Calu3 (cell line): Measurements from ENCODE around the gene DUSP18. TPM values are rescaled to one million over a fixed set of nuclear protein-coding genes. Genes with fewer than 3 reads are reported as not detected.

ENCODE experiments used
- BruUV-seq: library from RNA; stranded (reverse); fragments of 400-500 nt; replicated peaks from 2 replicates; lab custom pipeline; 2021; lab: Mats Ljungman, UMichigan
- CTCF ChIA-PET: fragments of 300-600 bp; sonication (Branson Sonifier 250); formaldehyde crosslinking; loops from one replicate; lab custom pipeline; 2022; ENCODE audit warnings: antibody characterized with exemption; lab: Charles Lee
- DNase-seq: peaks from one replicate; pipeline ENCODE4 v3.0.0; 2022
- H3K27ac Mint-ChIP-seq: one replicate; pipeline ENCODE4 v1.8.0; 2022; ENCODE audit warnings: mixed read lengths; ENCODE audit not compliant: unreplicated experiment
- H3K27me3 Mint-ChIP-seq: one replicate; pipeline ENCODE4 v1.8.0; 2022; ENCODE audit warnings: mixed read lengths; ENCODE audit not compliant: unreplicated experiment
- H3K36me3 Mint-ChIP-seq: one replicate; pipeline ENCODE4 v1.8.0; 2022; ENCODE audit warnings: mild to moderate bottlenecking, moderate library complexity, mixed read lengths; ENCODE audit not compliant: insufficient read depth, unreplicated experiment
- H3K4me1 Mint-ChIP-seq: one replicate; pipeline ENCODE4 v1.8.0; 2022; ENCODE audit warnings: mild to moderate bottlenecking, low read depth, mixed read lengths; ENCODE audit not compliant: unreplicated experiment
- H3K4me3 Mint-ChIP-seq: one replicate; pipeline ENCODE4 v1.8.0; 2022; ENCODE audit warnings: mild to moderate bottlenecking, low read depth, moderate library complexity, mixed read lengths; ENCODE audit not compliant: unreplicated experiment
- H3K9me3 Mint-ChIP-seq: one replicate; pipeline ENCODE4 v1.8.0; 2022; ENCODE audit warnings: low read depth, mixed read lengths; ENCODE audit not compliant: unreplicated experiment
- intact Hi-C: fragments of 100-400 bp; cut with micrococcal nuclease; formaldehyde crosslinking; loops from one replicate; pipeline ENCODE4 v1.10.0; 2022; ENCODE audit not compliant: unreplicated experiment
- total RNA-seq: library from RNA; stranded (reverse); gene quantifications from 2 replicates; pipeline ENCODE4 v1.2.3, GENCODE V29; 2022
- TF ChIP-seq, protein P1 (sequence below): fragments of 200-600 bp; IDR thresholded peaks from one replicate; pipeline ENCODE4 v1.8.0; 2022; ENCODE audit warnings: antibody characterized with exemption; ENCODE audit not compliant: unreplicated experiment

Gene DUSP18
- total RNA-seq, 1 experiment from 2014 or later, result 11.6 TPM

DNA sequence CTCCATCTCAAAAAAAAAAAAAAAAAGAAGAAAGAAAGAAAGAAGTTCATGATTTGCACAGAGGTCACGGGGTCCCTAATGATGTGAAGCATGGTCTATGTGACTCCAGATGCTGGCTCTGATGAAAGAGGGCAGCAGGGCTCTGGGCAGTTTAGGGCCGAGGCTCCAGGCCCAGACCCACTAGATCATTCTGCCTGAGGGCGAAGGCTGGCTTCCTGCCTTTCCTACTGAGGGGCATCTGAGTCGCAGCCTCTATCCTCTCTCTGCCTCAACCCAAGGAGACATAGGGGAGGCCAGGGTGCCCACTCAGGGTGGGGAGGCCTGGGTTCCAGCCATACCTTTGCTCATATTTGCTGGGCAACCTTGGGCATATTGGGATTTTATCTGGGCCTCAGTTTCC is 27.3 kb downstream of the DUSP18 start:
- no peaks in the 10 kb centered on the region for H3K27me3 Mint-ChIP-seq
- no peak overlapping the region for H3K4me3 Mint-ChIP-seq
- H3K27ac Mint-ChIP-seq, result no peak overlapping the region
- peaks cover 8% of the 10 kb centered on the region for H3K4me1 Mint-ChIP-seq
- H3K9me3 Mint-ChIP-seq, result peaks cover 3% of the 10 kb centered on the region
- peaks cover 12% of the 10 kb centered on the region for H3K36me3 Mint-ChIP-seq
- CTCF ChIA-PET, result interaction anchor here (0.6 kb wide), 1 partner anchor 33 kb away, joined by 4 read pairs; the partner anchor contains the start of gene TCN2
- TF ChIP-seq, protein P1, sequence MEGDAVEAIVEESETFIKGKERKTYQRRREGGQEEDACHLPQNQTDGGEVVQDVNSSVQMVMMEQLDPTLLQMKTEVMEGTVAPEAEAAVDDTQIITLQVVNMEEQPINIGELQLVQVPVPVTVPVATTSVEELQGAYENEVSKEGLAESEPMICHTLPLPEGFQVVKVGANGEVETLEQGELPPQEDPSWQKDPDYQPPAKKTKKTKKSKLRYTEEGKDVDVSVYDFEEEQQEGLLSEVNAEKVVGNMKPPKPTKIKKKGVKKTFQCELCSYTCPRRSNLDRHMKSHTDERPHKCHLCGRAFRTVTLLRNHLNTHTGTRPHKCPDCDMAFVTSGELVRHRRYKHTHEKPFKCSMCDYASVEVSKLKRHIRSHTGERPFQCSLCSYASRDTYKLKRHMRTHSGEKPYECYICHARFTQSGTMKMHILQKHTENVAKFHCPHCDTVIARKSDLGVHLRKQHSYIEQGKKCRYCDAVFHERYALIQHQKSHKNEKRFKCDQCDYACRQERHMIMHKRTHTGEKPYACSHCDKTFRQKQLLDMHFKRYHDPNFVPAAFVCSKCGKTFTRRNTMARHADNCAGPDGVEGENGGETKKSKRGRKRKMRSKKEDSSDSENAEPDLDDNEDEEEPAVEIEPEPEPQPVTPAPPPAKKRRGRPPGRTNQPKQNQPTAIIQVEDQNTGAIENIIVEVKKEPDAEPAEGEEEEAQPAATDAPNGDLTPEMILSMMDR, result no peak
- no TSS peak for BruUV-seq
- intact Hi-C loops, result no loop called here
- DNase-seq, result no peak

DNA sequence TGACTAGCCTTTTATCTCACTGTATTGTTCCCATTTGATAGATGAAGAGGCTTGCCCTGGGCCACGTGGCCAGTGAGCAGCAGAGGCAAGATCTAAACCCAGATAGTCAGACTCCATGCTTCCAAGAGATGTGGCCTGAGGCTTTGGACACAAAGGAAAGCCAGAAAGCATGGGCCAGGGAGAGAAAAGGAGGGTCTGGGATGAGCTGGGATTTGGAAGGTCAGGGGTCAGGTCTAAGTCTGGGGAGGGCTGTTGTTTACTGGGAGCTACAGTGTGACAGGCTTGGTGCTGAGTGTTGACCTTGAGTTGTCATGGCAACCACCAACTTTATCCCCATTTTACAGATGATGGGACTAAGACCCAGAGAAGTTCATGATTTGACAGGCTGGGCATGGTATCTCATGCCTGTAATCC is 30.0 kb downstream of the DUSP18 start:
- Mint-ChIP-seq H3K27ac (no peak overlapping the region), H3K4me3 (no peak overlapping the region), H3K4me1 (peaks cover 8% of the 10 kb centered on the region), H3K27me3 (no peaks in the 10 kb centered on the region), H3K9me3 (peaks cover 3% of the 10 kb centered on the region), H3K36me3 (peaks cover 24% of the 10 kb centered on the region)
- BruUV-seq, result no TSS peak
- CTCF ChIA-PET, result no interaction called here
- intact Hi-C loops, result no loop called here
- TF ChIP-seq, protein P1, result no peak
- DNase-seq, result no peak

DNA sequence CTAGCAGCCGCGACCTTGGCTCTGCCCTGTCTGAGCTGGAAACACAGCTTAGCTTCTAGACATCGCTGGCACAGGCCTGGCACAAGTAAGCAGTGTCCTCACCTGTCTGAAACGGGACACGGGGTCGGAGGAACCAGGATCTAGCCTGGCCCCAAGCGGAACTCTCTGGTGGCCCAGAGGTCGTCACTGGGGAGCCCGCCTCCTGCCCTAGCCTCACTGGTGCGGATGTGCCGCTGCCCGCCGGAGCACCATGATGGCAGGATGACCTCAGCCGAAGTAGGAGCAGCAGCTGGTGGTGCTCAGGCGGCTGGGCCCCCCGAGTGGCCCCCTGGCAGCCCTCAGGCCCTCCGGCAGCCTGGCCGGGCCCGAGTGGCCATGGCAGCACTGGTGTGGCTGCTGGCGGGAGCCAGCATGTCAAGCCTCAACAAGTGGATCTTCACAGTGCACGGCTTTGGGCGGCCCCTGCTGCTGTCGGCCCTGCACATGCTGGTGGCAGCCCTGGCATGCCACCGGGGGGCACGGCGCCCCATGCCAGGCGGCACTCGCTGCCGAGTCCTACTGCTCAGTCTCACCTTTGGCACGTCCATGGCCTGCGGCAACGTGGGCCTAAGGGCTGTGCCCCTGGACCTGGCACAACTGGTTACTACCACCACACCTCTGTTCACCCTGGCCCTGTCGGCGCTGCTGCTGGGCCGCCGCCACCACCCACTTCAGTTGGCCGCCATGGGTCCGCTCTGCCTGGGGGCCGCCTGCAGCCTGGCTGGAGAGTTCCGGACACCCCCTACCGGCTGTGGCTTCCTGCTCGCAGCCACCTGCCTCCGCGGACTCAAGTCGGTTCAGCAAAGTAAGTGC is 31.2 kb downstream of the DUSP18 start:
- intact Hi-C loops, result no loop called here
- peak overlapping the region; percentile 75 for H3K4me3 Mint-ChIP-seq
- peaks cover 3% of the 10 kb centered on the region for H3K9me3 Mint-ChIP-seq

More for the DNA sequence above, 31.2 kb downstream of the DUSP18 start:
- Mint-ChIP-seq H3K4me1 (peaks cover 8% of the 10 kb centered on the region), H3K27me3 (no peaks in the 10 kb centered on the region), H3K27ac (peak overlapping the region; percentile 44), H3K36me3 (peaks cover 24% of the 10 kb centered on the region)
- TF ChIP-seq, protein P1, result peak; percentile 32
- DNase-seq, result peak; percentile 21
- no TSS peak for BruUV-seq
- CTCF ChIA-PET, result interaction anchor here (0.6 to 4.0 kb wide), 4 partner anchors 9 to 1076 kb away, joined by 3 to 83 read pairs (median 4); no protein-coding TSS in a partner anchor
